Uterus (tissue), 4 donors: ENCODE measurements around the gene GAS7. TPM values are rescaled to one million over a fixed set of nuclear protein-coding genes. Genes with fewer than 3 reads are reported as not detected.
A peak's percentile ranks its signal among the peaks of the same experiment; 100 is the strongest.

Experiments
- DNase-seq, 2 donors: peaks; one replicate each; pipeline ENCODE4 v3.0.0-alpha.2; 2019 to 2020
- H3K27ac ChIP-seq, 2 donors: fragments of 200-600 bp; sonication (generic); 1 replicate in 1 of 2; 2 replicates in 1 of 2; pipeline ENCODE4 v1.5.1; 2016 to 2018
- H3K27me3 ChIP-seq, 2 donors: fragments of 200-600 bp; sonication (generic); one replicate each; pipeline ENCODE4 v1.5.1; 2018 to 2019; ENCODE audit warnings: control low read depth in 1 of 2
- H3K36me3 ChIP-seq, 2 donors: fragments of 200-600 bp; sonication (generic); one replicate each; pipeline ENCODE4 v1.5.1; 2019; ENCODE audit warnings: control low read depth in 1 of 2
- H3K4me1 ChIP-seq, 2 donors: fragments of 200-600 bp; sonication (generic); one replicate each; pipeline ENCODE4 v1.5.1; 2018 to 2019; ENCODE audit warnings: control low read depth in 1 of 2
- H3K4me3 ChIP-seq, 2 donors: fragments of 200-600 bp; sonication (generic); 1 replicate in 1 of 2; 2 replicates in 1 of 2; pipeline ENCODE4 v1.5.1; 2018 to 2019; ENCODE audit warnings: mild to moderate bottlenecking in 1 of 2
- H3K9me3 ChIP-seq, 2 donors: fragments of 200-600 bp; sonication (generic); one replicate each; pipeline ENCODE4 v1.5.1; 2019; ENCODE audit warnings: control low read depth in 1 of 2
- CTCF ChIP-seq, 4 experiments: fragments of 200-600 bp in 2 of 4; fragments of 450-650 bp in 2 of 4; sonication (generic) in 2 of 4; IDR thresholded peaks; one replicate each; pipeline ENCODE4 v1.5.1; 2016 to 2019; ENCODE audit warnings: antibody characterized with exemption in 4 of 4, mild to moderate bottlenecking in 2 of 4, moderate library complexity in 1 of 4
- POLR2A ChIP-seq, 2 donors: fragments of 450-650 bp; IDR thresholded peaks; one replicate each; pipeline ENCODE4 v1.6.1; 2016; ENCODE audit warnings: antibody characterized with exemption in 2 of 2, mild to moderate bottlenecking in 1 of 2, moderate library complexity in 1 of 2
- intact Hi-C: fragments of 100-400 bp; cut with DNase I; formaldehyde crosslinking; loops from one replicate; pipeline ENCODE4 v1.15.1; 2023; ENCODE audit warnings: low total_unique reads
- total RNA-seq, 4 donors: library from RNA; depleted of rRNA in 3 of 4; stranded (reverse); fragments of >200 nt in 3 of 4; gene quantifications; one replicate each; pipeline versions ENCODE4 v1.1.0 to v1.2.4, GENCODE V29; 2014 to 2023
- donor health status: DM: yes; HTN: yes; CAD: no.

GAS7 gene
- total RNA-seq, 4 donors from 2014 or later = 12.8 to 95.9 (median 40.8) TPM

GRCh38 chr17:10187456-10187855 lies 10.9 kb downstream of the GAS7 start:
- DNase-seq = no peak
- Histone ChIP-seq H3K4me1 (no peaks in the 10 kb centered on the region), H3K36me3 (no peaks in the 10 kb centered on the region), H3K4me3 (no peak overlapping the region), H3K27me3 (no peaks in the 10 kb centered on the region), H3K9me3 (no peaks in the 10 kb centered on the region), H3K27ac (no peak overlapping the region)
- TF ChIP-seq CTCF (IDR thresholded peaks at IDR 0.05) = no peak
- no peak for TF ChIP-seq POLR2A (IDR thresholded peaks at IDR 0.05)
- intact Hi-C loops = no loop called here

GRCh38 chr17:10186771-10187410 lies 11.5 kb downstream of the GAS7 start:
- no peak overlapping the region for H3K4me3 ChIP-seq
- H3K27me3 ChIP-seq = no peaks in the 10 kb centered on the region
- TF ChIP-seq POLR2A (IDR thresholded peaks at IDR 0.05) = no peak
- no peak for TF ChIP-seq CTCF (IDR thresholded peaks at IDR 0.05)
- H3K27ac ChIP-seq = no peak overlapping the region
- H3K36me3 ChIP-seq = no peaks in the 10 kb centered on the region
- no peaks in the 10 kb centered on the region for H3K4me1 ChIP-seq
- intact Hi-C loops = no loop called here
- H3K9me3 ChIP-seq = no peaks in the 10 kb centered on the region
- no peak for DNase-seq

- H3K4me1 ChIP-seq = no peaks in the 10 kb centered on the region
- no peak for DNase-seq
- H3K4me3 ChIP-seq = no peak overlapping the region
- H3K27ac ChIP-seq = no peak overlapping the region
- no peaks in the 10 kb centered on the region for H3K27me3 ChIP-seq
- no peaks in the 10 kb centered on the region for H3K36me3 ChIP-seq
- TF ChIP-seq CTCF (IDR thresholded peaks at IDR 0.05) (no peak), POLR2A (IDR thresholded peaks at IDR 0.05) (no peak)
- no peaks in the 10 kb centered on the region for H3K9me3 ChIP-seq
- intact Hi-C loops = no loop called here
These were observed 14.2 kb downstream of the GAS7 start for GRCh38 chr17:10183931-10184930.

DNA sequence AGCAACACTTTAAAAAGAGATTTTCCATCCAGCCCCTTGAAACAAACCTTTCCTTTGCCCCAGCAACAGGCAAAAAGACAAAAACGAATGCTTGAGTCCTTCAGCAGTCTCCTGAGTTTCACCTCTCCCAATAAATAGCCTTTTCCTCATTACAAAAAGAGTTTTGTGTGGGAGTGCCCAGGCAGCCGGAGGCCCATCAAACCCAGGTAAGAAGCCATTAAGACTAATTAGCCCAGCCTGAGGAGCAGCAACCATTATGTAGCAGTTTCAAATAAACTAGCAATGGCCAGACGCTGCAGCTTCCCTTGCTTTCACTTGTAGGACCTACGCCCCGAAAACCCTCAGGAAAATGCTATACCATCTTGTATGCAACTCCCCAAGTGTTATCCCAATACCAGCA lies 15.6 kb downstream of the GAS7 start:
- intact Hi-C loops = no loop called here
- no peaks in the 10 kb centered on the region for H3K36me3 ChIP-seq
- no peaks in the 10 kb centered on the region for H3K9me3 ChIP-seq
- H3K4me1 ChIP-seq = peaks cover 0 to 4% of the 10 kb centered on the region in 2 donors
- DNase-seq = no peak
- H3K27ac ChIP-seq = no peak overlapping the region
- H3K4me3 ChIP-seq = no peak overlapping the region
- TF ChIP-seq CTCF (IDR thresholded peaks at IDR 0.05) = no peak
- TF ChIP-seq POLR2A (IDR thresholded peaks at IDR 0.05) = no peak
- no peaks in the 10 kb centered on the region for H3K27me3 ChIP-seq

GRCh38 chr17:10178506-10178991 lies 19.9 kb downstream of the GAS7 start:
- intact Hi-C loops = no loop called here
- Histone ChIP-seq H3K27me3 (no peaks in the 10 kb centered on the region), H3K9me3 (no peaks in the 10 kb centered on the region), H3K36me3 (no peaks in the 10 kb centered on the region), H3K4me1 (peaks cover 0 to 5% of the 10 kb centered on the region in 2 donors), H3K27ac (peak overlapping the region in 1 of 2 donors; percentile 41), H3K4me3 (no peak overlapping the region)
- TF ChIP-seq POLR2A (IDR thresholded peaks at IDR 0.05) (no peak), CTCF (IDR thresholded peaks at IDR 0.05) (no peak)
- no peak for DNase-seq
